GM19463 (cell line): ENCODE data around the gene CLHC1.
A peak's percentile ranks its signal among the peaks of the same experiment; 100 is the strongest.
"Not testable (repeated sequence)": the region's sequence is repeated elsewhere in the genome, so short reads cannot be mapped to it uniquely, and the experiment has no call there.

Source experiments
- ATAC-seq: cut with Tn5 transposase; IDR thresholded peaks from one replicate; pipeline ENCODE4 v1.9.1; 2021; ENCODE audit warnings: mild to moderate bottlenecking, moderate library complexity; ENCODE audit not compliant: unreplicated experiment

CLHC1 gene

GRCh38 chr2:55154525-55155030 is 77.5 kb downstream of the CLHC1 start:
- no peak for ATAC-seq

- peak; percentile 47 for ATAC-seq
Observed at GRCh38 chr2:55153584-55154299, 78.4 kb downstream of the CLHC1 start.

GRCh38 chr2:55152475-55153412 is 79.3 kb downstream of the CLHC1 start:
- ATAC-seq: no peak

- no peak for ATAC-seq
Observed at GRCh38 chr2:55151733-55152433, 80.2 kb downstream of the CLHC1 start.

- peak; percentile 70 for ATAC-seq
Observed at GRCh38 chr2:55150834-55151233, 81.3 kb downstream of the CLHC1 start.

GRCh38 chr2:55148269-55148668 is 83.8 kb downstream of the CLHC1 start:
- no peak for ATAC-seq

- no peak for ATAC-seq
Observed at GRCh38 chr2:55147531-55147930, 84.6 kb downstream of the CLHC1 start.

- ATAC-seq: no peak
Observed at GRCh38 chr2:55147041-55147440, 85.1 kb downstream of the CLHC1 start.

GRCh38 chr2:55146263-55146662 is 85.8 kb downstream of the CLHC1 start:
- ATAC-seq: no peak

- ATAC-seq: no peak
Observed at GRCh38 chr2:55144922-55145820, 86.9 kb downstream of the CLHC1 start.

GRCh38 chr2:55143706-55144105 is 88.4 kb downstream of the CLHC1 start:
- ATAC-seq: not testable (repeated sequence)

GRCh38 chr2:55142518-55142917 is 89.6 kb downstream of the CLHC1 start:
- ATAC-seq: no peak

GRCh38 chr2:55141572-55142413 is 90.3 kb downstream of the CLHC1 start:
- no peak for ATAC-seq

- no peak for ATAC-seq
Observed at GRCh38 chr2:55140316-55141219, 91.5 kb downstream of the CLHC1 start.

GRCh38 chr2:55139305-55139704 is 92.8 kb downstream of the CLHC1 start:
- ATAC-seq: no peak

- no peak for ATAC-seq
Observed at GRCh38 chr2:55138882-55139229, 93.2 kb downstream of the CLHC1 start.

- ATAC-seq: no peak
Observed at GRCh38 chr2:55138014-55138881, 93.8 kb downstream of the CLHC1 start.
